HG03045 (cell line): ENCODE data around the gene PDE11A.
A peak's percentile ranks its signal among the peaks of the same experiment; 100 is the strongest.

ENCODE experiments used
- ATAC-seq: cut with Tn5 transposase; IDR thresholded peaks from one replicate; pipeline ENCODE4 v1.9.1; 2021; ENCODE audit warnings: mild to moderate bottlenecking, moderate library complexity; ENCODE audit not compliant: unreplicated experiment

PDE11A gene

GRCh38 chr2:177929662-177930522 lies 142.7 kb downstream of the PDE11A start:
- no peak for ATAC-seq

- no peak for ATAC-seq
Observed at GRCh38 chr2:177923323-177923722, 149.3 kb downstream of the PDE11A start.

- no peak for ATAC-seq
Observed at GRCh38 chr2:177921726-177922125, 150.9 kb downstream of the PDE11A start.

- ATAC-seq: no peak
Observed at GRCh38 chr2:177917169-177917568, 155.4 kb downstream of the PDE11A start.

GRCh38 chr2:177916342-177916741 lies 156.2 kb downstream of the PDE11A start:
- no peak for ATAC-seq

- ATAC-seq: no peak
Observed at GRCh38 chr2:177914247-177914646, 158.3 kb downstream of the PDE11A start.

- no peak for ATAC-seq
Observed at GRCh38 chr2:177909962-177910361, 162.6 kb downstream of the PDE11A start.

GRCh38 chr2:177908824-177909223 lies 163.8 kb downstream of the PDE11A start:
- no peak for ATAC-seq

- no peak for ATAC-seq
Observed at GRCh38 chr2:177908182-177908581, 164.4 kb downstream of the PDE11A start.

- peak; percentile 96 for ATAC-seq
Observed at GRCh38 chr2:177906041-177906718, 166.4 kb downstream of the PDE11A start.

GRCh38 chr2:177905640-177906039 lies 166.9 kb downstream of the PDE11A start:
- no peak for ATAC-seq

GRCh38 chr2:177902395-177903163 lies 170.0 kb downstream of the PDE11A start:
- no peak for ATAC-seq

GRCh38 chr2:177900082-177900481 lies 172.5 kb downstream of the PDE11A start:
- no peak for ATAC-seq

GRCh38 chr2:177897278-177897677 lies 175.3 kb downstream of the PDE11A start:
- no peak for ATAC-seq

GRCh38 chr2:177896587-177896986 lies 176.0 kb downstream of the PDE11A start:
- ATAC-seq: no peak

- ATAC-seq: no peak
Observed at GRCh38 chr2:177894546-177894945, 178.0 kb downstream of the PDE11A start.

- no peak for ATAC-seq
Observed at GRCh38 chr2:177893880-177894279, 178.7 kb downstream of the PDE11A start.

GRCh38 chr2:177891533-177891932 lies 181.0 kb downstream of the PDE11A start:
- ATAC-seq: no peak

GRCh38 chr2:177889818-177890460 lies 182.6 kb downstream of the PDE11A start:
- no peak for ATAC-seq

- ATAC-seq: no peak
Observed at GRCh38 chr2:177888581-177888980, 184.0 kb downstream of the PDE11A start.

GRCh38 chr2:177887722-177888121 lies 184.9 kb downstream of the PDE11A start:
- no peak for ATAC-seq
